OCI-LY7 (cell line): ENCODE results near the gene ADCY7.

Experiments used
- CTCF ChIP-seq: fragments of 200-600 bp; sonication (generic); conservative IDR thresholded peaks from 2 replicates; pipeline ENCODE4 v1.5.1; 2014; ENCODE audit warnings: mild to moderate bottlenecking, antibody characterized with exemption, low read length, moderate library complexity, mixed read lengths
- EZH2phosphoT487 ChIP-seq: fragments of 200-600 bp; sonication (generic); IDR thresholded peaks from 2 replicates; pipeline ENCODE4 v1.6.1; 2018; ENCODE audit warnings: low read depth, borderline replicate concordance, mild to moderate bottlenecking, mixed run types, antibody characterized with exemption, low read length, moderate library complexity, mixed read lengths

- no peak for TF ChIP-seq CTCF
- no peak for TF ChIP-seq EZH2phosphoT487
Measured at GRCh38 chr16:50282955-50283631, 16.7 kb downstream of the ADCY7 start.
